ENCODE data around the gene AMPD2. TPM values are rescaled to one million over a fixed set of nuclear protein-coding genes. Genes with fewer than 3 reads are reported as not detected.

The AMPD2 gene
- total RNA-seq, 3 donors from 2014 or later (not counting 1 experiment from before 2014, with no cell fraction given) = 200 to 271 (median 243) TPM

- H3K9me3 ChIP-seq (ENCODE audit: control insufficient read depth, insufficient read depth, low read length) = no peaks in the 10 kb centered on the region
- Mint-ChIP-seq H3K9me3 (no peaks in the 10 kb centered on the region), H3K36me3 (no peaks in the 10 kb centered on the region), H3K27me3 (ENCODE audit: low read depth in 2 of 2) (peaks cover 8 to 25% of the 10 kb centered on the region in 2 donors), H3K4me3 (no peak overlapping the region), H3K4me1 (no peaks in the 10 kb centered on the region), H3K27ac (no peak overlapping the region)
- DNase-seq (peak in 1 of 2 donors; percentile 5), ATAC-seq (no peak)
- no peaks in the 10 kb centered on the region for H3K4me1 ChIP-seq (ENCODE audit: control insufficient read depth, insufficient read depth, low read length)
- H3K36me3 ChIP-seq (ENCODE audit: control insufficient read depth, insufficient read depth, low read length) = no peaks in the 10 kb centered on the region
- H3K27me3 ChIP-seq (ENCODE audit: control insufficient read depth, insufficient read depth, low read length) = no peaks in the 10 kb centered on the region
- 72% methylated on average over 3 of the region's 4 CpGs for WGBS (ENCODE audit: insufficient coverage)
- no peak overlapping the region for H3K27ac ChIP-seq (ENCODE audit: low read length)
- no peak overlapping the region for H3K4me3 ChIP-seq (ENCODE audit: low read length)
- no peak for TF ChIP-seq CTCF (IDR thresholded peaks at IDR 0.05)
- intact Hi-C loops (cut with micrococcal nuclease) = no loop called here
Observed at GRCh38 chr1:109649491-109649914, 29.9 kb downstream of the AMPD2 start.

- no peak for ATAC-seq
- H3K4me1 Mint-ChIP-seq = peaks cover 8 to 10% of the 10 kb centered on the region in 2 donors
- DNase-seq = peak in 1 of 2 donors; percentile 0
- H3K9me3 Mint-ChIP-seq = no peaks in the 10 kb centered on the region
- intact Hi-C loops (cut with micrococcal nuclease) = no loop called here
- Histone ChIP-seq H3K4me3 (ENCODE audit: low read length) (no peak overlapping the region), H3K27ac (ENCODE audit: low read length) (no peak overlapping the region), H3K36me3 (ENCODE audit: control insufficient read depth, insufficient read depth, low read length) (no peaks in the 10 kb centered on the region), H3K9me3 (ENCODE audit: control insufficient read depth, insufficient read depth, low read length) (no peaks in the 10 kb centered on the region), H3K4me1 (ENCODE audit: control insufficient read depth, insufficient read depth, low read length) (peaks cover 7% of the 10 kb centered on the region), H3K27me3 (ENCODE audit: control insufficient read depth, insufficient read depth, low read length) (no peaks in the 10 kb centered on the region)
- no peaks in the 10 kb centered on the region for H3K36me3 Mint-ChIP-seq
- WGBS (ENCODE audit: insufficient coverage) = 100% methylated on average over 3 of the region's 3 CpGs
- peaks cover 11 to 25% of the 10 kb centered on the region in 2 donors for H3K27me3 Mint-ChIP-seq (ENCODE audit: low read depth in 2 of 2)
- no peak for TF ChIP-seq CTCF (IDR thresholded peaks at IDR 0.05)
- no peak overlapping the region for H3K4me3 Mint-ChIP-seq
- no peak overlapping the region for H3K27ac Mint-ChIP-seq
Observed at GRCh38 chr1:109650609-109651008, 31.0 kb downstream of the AMPD2 start.

GRCh38 chr1:109652402-109652801 is 32.8 kb downstream of the AMPD2 start:
- Mint-ChIP-seq H3K27ac (no peak overlapping the region), H3K4me3 (no peak overlapping the region), H3K27me3 (ENCODE audit: low read depth in 2 of 2) (peaks cover 11 to 25% of the 10 kb centered on the region in 2 donors), H3K36me3 (no peaks in the 10 kb centered on the region), H3K4me1 (peaks cover 16 to 20% of the 10 kb centered on the region in 2 donors), H3K9me3 (no peaks in the 10 kb centered on the region)
- H3K9me3 ChIP-seq (ENCODE audit: control insufficient read depth, insufficient read depth, low read length) = no peaks in the 10 kb centered on the region
- peak in 1 of 2 donors; percentile 0 for DNase-seq
- H3K27ac ChIP-seq (ENCODE audit: low read length) = no peak overlapping the region
- H3K4me1 ChIP-seq (ENCODE audit: control insufficient read depth, insufficient read depth, low read length) = peaks cover 20% of the 10 kb centered on the region
- H3K4me3 ChIP-seq (ENCODE audit: low read length) = no peak overlapping the region
- no peak for ATAC-seq
- no peak for TF ChIP-seq CTCF (IDR thresholded peaks at IDR 0.05)
- H3K27me3 ChIP-seq (ENCODE audit: control insufficient read depth, insufficient read depth, low read length) = no peaks in the 10 kb centered on the region
- intact Hi-C loops (cut with micrococcal nuclease) = no loop called here
- no peaks in the 10 kb centered on the region for H3K36me3 ChIP-seq (ENCODE audit: control insufficient read depth, insufficient read depth, low read length)
- whole genome bisulfite sequencing (ENCODE audit: insufficient coverage) = 72% methylated on average over 1 of the region's 2 CpGs

- Mint-ChIP-seq H3K36me3 (no peaks in the 10 kb centered on the region), H3K4me3 (peak overlapping the region; percentile 3), H3K27ac (no peak overlapping the region), H3K4me1 (peaks cover 16 to 25% of the 10 kb centered on the region in 2 donors), H3K9me3 (no peaks in the 10 kb centered on the region), H3K27me3 (ENCODE audit: low read depth in 2 of 2) (peaks cover 11 to 25% of the 10 kb centered on the region in 2 donors)
- TF ChIP-seq CTCF (IDR thresholded peaks at IDR 0.05) = no peak
- ATAC-seq (no peak), DNase-seq (peak in 1 of 2 donors; percentile 1)
- no peaks in the 10 kb centered on the region for H3K27me3 ChIP-seq (ENCODE audit: control insufficient read depth, insufficient read depth, low read length)
- intact Hi-C loops (cut with micrococcal nuclease) = no loop called here
- no peak overlapping the region for H3K27ac ChIP-seq (ENCODE audit: low read length)
- 86% methylated on average over 2 of the region's 2 CpGs for WGBS (ENCODE audit: insufficient coverage)
- H3K4me1 ChIP-seq (ENCODE audit: control insufficient read depth, insufficient read depth, low read length) = peaks cover 20% of the 10 kb centered on the region
- no peaks in the 10 kb centered on the region for H3K36me3 ChIP-seq (ENCODE audit: control insufficient read depth, insufficient read depth, low read length)
- no peaks in the 10 kb centered on the region for H3K9me3 ChIP-seq (ENCODE audit: control insufficient read depth, insufficient read depth, low read length)
- H3K4me3 ChIP-seq (ENCODE audit: low read length) = no peak overlapping the region
Observed at GRCh38 chr1:109653306-109653705, 33.7 kb downstream of the AMPD2 start.
